CD4-positive, alpha-beta T cell treated with Interleukin-1 beta for 1 hour (primary cell): Measurements from ENCODE around the gene TUB.

ENCODE experiments used
- DNase-seq, 2 donors: peaks; one replicate each; pipeline ENCODE4 v3.0.0-alpha.2; 2020 to 2022

TUB gene

GRCh38 chr11:8080674-8081590 is at the start of gene TUB:
TUB (plus strand) TSS chr11:8081211; CDS start chr11:8081511, 300 bp downstream.
- DNase-seq: no peak

DNA sequence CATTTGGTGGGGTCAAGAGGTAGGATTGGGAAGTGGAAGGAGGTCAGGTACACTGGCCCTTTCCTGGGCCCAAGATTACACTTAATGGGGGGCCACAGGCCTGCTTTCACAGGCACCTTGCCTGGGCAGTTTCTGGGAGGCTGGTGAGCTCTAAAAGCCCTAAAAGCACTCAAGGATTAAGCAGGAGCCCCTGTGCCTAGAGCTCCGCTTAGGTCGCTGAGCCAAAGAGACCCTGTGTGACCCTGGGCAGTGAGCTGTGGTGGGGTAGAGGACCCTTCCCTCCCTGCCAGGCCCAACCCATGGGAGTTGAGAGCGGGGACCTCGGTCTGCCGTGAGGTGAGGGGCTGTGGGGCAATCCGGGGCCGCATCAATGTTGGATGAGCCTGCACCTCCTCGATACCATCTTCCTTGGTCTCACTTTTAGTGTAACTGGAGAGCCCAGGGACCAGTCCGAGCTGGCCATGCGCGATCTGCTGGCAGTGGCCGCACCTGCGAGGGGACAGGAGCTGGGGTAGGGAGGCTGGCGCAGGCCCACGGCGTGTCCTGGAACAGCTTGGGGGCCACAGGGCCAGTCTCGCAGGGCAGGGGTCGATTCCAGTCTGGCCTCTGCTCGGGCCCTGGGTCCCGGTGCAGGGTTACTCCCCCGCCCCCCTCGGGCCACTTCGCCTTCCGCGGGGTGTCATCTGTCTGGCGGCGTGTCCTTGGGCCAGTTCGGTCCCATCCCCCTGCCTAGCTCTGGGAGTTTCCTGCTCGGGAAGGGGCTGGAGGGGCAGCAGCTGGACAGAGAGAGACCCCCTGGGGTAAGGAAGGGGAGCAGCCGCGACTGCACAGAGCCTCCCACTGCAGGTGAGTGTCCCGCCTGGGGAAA is 49.5 kb upstream of the TUB start:
- DNase-seq: no peak

GRCh38 chr11:8032122-8032521 is 48.9 kb upstream of the TUB start:
- no peak for DNase-seq

GRCh38 chr11:8032576-8033304 is 48.3 kb upstream of the TUB start:
- DNase-seq: no peak

- peak; percentile 47 to 51 for DNase-seq
These were observed 47.5 kb upstream of the TUB start for GRCh38 chr11:8033305-8034105.

GRCh38 chr11:8034106-8034585 is 46.9 kb upstream of the TUB start:
- no peak for DNase-seq

DNA sequence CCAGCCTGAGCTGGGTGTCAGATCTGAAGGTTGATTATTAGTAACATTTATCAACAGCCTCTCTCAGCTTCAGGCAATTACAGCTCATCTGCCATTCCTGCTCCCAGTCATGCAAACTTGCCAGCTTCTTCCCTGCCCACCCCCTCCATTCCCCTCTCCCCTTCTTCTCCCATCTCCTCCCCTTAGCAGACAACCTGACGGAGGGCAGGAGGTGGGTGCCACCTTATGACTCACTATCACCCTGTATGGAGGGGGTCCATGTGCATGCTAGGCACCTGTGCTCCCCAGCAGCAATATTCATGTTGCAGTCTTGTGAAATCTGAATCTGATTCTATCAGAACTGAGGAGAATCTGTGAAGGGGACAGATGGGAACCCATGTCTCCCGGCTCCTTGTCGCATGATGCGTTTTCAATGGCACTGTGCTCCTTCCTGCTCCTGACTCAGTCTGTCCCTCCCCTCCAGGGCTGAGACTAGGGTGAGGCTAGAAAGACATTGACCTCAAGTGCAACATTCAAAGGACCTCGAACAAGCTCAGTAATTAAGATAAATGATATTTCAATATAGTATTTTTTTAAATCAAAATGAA is 46.3 kb upstream of the TUB start:
- no peak for DNase-seq

DNA sequence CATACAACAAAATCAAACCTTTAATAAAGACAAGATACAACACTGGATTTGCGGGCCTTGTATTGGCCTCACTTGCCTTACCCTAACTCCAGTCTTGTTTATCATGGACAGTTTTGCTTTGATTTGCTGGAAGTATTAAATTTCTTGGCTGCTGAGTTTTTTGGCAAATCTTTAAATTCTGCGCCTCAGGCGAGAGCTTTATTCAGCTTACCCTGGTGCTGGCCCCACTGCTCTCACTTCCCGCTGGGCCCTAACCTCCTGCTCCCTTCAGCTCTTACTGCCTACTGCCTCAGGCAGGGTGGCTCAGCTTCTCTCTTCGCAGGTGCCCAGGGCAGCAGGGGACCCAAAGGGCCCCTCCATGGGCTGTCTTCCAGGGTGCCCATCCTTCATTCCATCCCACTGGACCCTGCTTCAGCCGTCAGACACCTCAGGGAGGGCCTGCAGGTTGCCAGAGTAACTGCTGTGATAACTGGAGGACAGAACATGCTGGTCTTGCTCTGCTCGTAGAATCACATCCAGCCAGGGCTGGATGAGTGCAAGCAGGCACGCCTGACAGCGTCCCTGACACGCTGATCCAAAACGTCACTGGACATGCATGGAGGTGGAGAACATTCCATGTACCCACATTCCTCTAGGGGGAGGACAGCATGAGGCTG is 45.7 kb upstream of the TUB start:
- DNase-seq: no peak

DNA sequence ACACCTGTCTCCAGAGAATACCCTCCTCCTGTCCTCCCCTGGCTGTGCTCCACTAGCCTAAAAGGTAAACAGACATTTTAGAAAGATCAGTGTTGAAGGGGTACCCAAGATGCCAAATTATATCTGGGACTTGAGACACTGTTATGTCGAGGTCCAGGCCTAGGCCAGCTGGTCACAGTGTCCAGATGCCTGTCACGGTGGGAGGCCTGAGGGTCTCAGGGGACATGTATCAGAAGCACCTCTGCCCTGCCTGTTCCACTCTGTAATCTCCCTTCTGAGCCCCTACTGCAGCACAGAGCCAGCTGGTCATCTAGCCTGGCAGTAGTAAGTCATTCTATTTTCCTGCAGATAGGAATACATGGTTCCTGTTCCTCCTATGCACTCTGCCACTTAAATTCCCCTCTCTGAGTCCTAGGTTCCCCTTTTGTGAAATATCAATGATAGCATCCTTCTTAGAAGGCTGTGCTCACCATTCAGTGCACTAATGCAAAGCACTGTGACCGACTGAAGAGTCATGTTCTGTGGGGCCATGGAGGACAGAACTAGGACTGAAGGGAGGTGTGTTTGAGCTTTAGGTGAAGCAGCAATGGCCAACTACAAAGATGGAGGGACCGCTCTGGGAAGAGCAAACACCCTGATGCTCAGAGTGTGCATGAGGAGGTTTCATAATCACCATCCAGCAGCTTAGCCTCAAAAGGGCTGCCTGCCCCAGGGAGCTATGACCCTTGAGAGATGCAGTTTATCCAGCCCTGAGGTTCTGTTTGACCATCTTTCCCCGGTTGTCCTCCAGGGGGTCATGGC is 44.8 kb upstream of the TUB start:
- DNase-seq: no peak

GRCh38 chr11:8036986-8037385 is 44.0 kb upstream of the TUB start:
- DNase-seq: no peak

- DNase-seq: no peak
These were observed 42.6 kb upstream of the TUB start for GRCh38 chr11:8038393-8038792.

- DNase-seq: no peak
These were observed 42.0 kb upstream of the TUB start for GRCh38 chr11:8038811-8039529.

- DNase-seq: no peak
These were observed 41.3 kb upstream of the TUB start for GRCh38 chr11:8039530-8040260.

GRCh38 chr11:8040261-8040920 is 40.6 kb upstream of the TUB start:
- DNase-seq: no peak

GRCh38 chr11:8040921-8041285 is 40.1 kb upstream of the TUB start:
- DNase-seq: no peak

DNA sequence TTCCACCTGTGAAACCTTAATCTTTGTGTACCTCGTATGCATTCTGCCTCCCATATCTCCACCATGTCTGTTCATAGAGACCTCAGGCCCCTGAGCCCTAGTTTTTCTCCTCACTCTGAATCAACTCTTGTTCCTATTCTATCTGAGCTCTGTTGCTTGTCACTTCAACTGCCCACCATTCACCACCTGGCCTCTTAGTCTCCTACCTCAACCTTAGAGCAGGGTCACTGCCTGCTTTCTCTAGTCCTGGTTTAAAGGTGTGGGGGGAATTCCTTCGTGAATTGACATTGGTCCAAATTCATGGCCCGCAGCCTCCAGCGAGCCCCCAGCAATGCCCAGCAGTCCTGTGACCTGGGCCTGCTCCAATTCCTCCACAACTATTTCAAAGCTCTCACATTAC is 39.4 kb upstream of the TUB start:
- DNase-seq: no peak

DNA sequence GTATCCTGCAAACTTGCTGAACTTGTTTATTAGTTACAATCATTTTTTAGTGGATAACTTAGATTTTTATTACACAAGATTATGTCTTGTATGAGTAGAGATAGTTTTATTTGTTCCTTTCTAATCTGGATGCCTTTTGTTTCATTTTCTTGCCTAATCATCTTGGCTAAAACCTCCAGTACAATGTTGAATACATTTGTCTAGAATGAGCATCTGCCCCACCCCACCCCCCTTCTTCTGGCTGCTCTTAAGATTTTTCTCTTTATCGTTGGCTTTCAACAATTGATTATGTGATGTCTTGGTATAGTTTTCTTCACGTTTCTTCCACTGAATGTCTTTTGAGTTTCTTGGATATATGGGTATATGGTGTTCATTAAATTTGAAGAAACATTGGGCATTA is 37.3 kb upstream of the TUB start:
- DNase-seq: no peak

GRCh38 chr11:8045839-8046238 is 35.2 kb upstream of the TUB start:
- no peak for DNase-seq
